ENCODE results near the gene MBTD1.

DNA sequence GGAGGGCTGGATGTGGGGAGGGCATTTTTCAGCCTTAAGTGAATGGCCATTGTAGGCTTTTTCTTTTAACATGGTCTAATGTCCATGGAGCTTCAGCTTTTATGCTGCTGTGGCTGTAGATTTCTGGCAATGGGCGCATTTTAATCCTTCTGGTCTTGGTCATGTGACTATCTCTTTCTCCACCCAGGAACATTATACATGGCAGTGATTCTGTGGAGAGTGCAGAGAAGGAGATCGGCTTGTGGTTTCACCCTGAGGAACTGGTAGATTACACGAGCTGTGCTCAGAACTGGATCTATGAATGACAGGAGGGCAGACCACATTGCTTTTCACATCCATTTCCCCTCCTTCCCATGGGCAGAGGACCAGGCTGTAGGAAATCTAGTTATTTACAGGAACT, 98.3 kb downstream of the MBTD1 start:
- TF ChIP-seq YY1 (IDR thresholded peaks at IDR 0.05; ENCODE audit: insufficient read depth, insufficient read length) (no peak), SUZ12 (IDR thresholded peaks at IDR 0.05; ENCODE audit: extremely low read depth, insufficient read depth, insufficient read length) (no peak), ZNF274 (IDR thresholded peaks at IDR 0.05; ENCODE audit: low read depth, low read length) (no peak)

Data from NT2/D1 (cell line).